CD4-positive, alpha-beta T cell treated with Interleukin-15 for 1 hour (primary cell): Measurements from ENCODE around the gene RXFP1.
A peak's percentile ranks its signal among the peaks of the same experiment; 100 is the strongest.
"Not testable (repeated sequence)": the region's sequence is repeated elsewhere in the genome, so short reads cannot be mapped to it uniquely, and the experiment has no call there.

Experiments
- DNase-seq: peaks from one replicate; pipeline ENCODE4 v3.0.0-alpha.2; 2020

RXFP1 gene

DNA sequence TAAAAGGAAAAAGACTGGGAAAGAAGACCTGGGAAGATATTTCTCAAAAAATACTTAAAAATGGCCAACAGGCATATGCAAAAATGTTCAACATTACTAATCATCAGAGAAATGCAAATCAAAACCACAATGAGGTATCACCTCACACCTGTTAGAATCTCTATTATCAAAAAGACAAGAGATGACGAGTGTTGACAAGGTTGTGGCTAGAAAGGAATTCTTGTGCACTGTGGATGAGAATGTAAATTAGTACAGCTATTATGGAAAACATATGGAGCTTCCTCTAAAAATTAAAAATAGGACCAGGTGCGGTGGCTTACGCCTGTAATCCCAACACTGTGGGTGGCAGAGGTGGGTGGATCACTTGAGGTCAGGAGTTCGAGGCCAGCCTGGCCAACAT, 100.0 kb downstream of the RXFP1 start:
- DNase-seq: no peak

DNA sequence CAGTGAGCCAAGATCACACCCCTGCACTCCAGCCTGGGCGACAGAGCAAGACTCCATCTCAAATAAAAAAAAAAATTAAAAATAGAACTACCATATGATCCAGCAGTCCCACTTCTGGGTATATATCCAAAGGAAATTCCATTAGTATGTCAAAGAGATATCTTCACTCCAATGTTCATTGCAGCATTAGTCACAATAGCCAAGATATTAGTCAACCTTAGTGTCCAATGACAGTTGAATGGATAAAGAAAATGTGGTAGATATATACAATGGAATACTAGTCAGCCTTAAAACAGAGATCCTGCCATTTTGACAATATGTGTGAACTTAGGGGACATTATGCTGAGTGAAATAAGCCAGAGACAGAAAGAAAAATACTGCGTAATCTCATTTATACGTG, 100.6 kb downstream of the RXFP1 start:
- no peak for DNase-seq

DNA sequence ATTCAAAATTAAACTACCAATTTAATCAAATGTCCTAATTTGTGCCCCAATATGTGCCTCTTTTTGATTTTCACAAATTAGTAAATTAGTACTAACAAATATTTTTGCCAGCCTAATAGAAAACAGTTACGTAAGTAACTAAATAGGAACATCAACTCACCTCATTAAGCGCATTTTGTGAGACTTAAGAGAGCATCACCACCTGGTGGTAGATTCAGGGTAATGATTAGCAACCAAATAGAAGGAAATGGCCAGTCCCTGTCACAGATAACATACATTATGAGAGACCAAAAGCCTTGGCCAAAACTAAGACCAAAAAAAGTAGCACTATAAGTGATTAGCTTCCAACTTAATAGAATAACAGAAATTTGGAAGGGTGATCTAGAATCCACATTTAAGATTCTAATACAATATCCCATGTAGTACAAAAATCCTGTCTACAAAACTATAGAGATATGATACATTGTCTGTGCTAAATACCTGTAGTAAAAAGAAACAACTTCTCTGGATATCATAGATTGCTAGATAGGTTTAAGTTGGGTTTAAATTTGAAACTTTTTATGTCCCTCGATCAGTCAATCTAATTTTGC, 103.3 kb downstream of the RXFP1 start:
- no peak for DNase-seq

DNA sequence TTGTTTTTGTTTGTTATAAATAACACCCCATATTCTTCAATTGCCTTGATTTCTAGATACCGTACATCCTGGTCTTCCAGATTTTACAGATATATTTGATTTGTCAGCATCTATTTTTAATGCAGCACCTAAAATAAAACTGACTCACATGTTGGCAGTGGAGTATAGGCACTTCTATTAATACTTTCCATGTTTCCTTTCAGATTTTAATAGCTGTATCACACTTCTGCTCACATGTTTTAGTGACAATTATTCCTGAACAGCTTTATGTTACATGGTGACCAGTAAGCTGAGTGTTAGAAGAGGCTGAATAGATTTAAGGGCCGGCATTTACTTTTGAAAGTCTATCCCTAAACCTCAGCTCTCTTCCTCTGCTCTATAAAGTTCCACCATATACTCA, 103.9 kb downstream of the RXFP1 start:
- no peak for DNase-seq

DNA sequence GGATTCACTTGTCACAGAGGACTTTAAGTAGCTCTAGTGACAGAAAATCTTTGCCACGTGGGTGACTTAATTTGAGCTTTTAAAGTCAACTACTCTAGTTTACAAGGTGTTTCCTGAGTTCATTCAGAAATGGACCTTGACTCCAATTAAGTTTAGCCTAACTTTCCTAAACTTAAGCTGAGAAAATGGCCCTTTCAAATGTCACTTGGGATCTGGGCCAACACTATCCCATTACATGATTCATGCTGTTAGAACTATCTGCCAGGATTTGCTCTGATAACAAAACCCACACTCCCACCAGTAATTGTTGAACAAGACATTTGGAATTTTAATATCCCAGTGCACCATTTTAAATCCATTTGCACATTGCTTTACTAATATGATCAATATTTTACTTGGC, 109.2 kb downstream of the RXFP1 start:
- no peak for DNase-seq

DNA sequence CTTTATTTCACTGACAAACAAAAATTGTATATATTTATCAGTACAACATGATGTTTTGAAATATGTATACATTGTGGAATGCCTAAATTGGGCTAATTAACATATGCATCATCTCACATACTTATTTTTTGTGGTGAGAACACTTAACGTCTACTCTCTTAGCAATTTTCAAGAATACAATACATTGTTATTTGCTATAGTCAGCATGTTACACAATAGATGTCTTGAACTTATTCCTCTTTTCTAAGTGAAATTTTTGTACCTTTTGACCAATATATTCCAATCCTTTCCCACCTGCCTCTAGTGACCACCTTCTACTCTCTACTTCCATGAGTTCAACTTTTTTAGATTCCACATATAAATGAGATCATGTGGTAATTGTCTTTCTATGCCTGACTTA, 114.9 kb downstream of the RXFP1 start:
- DNase-seq: no peak

DNA sequence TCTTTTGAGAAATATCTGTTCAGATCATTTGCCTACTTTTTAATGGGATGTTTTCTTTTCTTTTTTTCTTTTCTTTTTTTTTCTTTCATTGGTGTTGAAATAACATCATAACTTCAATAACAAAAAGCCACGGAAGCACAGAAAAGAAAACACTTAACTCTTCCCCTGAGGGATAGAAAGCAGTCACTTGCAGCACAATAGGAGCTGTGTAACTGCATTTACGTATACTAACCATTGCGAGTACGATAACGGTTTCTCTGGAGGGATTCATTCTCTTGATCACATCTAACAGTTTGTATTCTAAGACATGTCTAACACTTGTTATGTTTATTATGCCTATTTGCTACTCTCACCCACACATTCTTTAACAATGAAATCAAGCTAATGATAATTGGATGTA, 122.7 kb downstream of the RXFP1 start:
- DNase-seq: no peak

DNA sequence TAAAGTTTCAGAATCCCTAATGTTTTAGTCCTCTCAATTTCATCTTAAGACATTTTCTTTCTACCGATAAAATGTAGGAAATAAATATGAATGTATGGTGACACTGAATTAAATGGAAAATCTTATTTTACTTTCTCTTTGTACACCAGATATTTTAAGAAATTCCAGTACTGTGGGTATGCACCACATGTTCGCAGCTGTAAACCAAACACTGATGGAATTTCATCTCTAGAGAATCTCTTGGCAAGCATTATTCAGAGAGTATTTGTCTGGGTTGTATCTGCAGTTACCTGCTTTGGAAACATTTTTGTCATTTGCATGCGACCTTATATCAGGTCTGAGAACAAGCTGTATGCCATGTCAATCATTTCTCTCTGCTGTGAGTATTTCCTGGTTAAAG, 123.1 kb downstream of the RXFP1 start:
- DNase-seq: no peak

DNA sequence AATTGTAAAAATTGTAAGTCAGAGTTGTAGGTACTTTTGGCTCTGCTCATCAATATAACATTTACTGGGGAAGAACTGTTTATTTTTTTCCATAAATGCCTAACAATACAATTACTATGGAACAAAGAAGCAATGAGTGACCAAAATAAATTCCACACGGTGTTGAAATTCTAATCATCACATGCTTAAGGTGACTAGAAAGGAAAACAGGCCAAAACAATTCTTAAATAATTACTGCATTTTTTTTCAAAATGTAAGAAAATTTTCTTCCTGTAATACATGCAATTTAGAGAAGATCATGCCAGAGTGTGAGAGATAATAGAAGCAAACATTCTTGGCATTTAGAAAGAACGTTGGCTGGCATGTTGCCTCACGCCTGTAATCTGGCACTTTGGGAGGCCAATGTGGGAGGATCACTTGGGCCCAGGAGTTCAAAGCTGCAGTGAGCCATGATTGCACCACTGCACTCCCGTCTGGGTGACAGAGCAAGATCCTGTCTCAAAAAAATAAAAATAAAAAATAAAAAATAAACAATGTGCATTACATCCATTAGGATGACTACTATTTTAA, 127.5 kb downstream of the RXFP1 start:
- DNase-seq: no peak

DNA sequence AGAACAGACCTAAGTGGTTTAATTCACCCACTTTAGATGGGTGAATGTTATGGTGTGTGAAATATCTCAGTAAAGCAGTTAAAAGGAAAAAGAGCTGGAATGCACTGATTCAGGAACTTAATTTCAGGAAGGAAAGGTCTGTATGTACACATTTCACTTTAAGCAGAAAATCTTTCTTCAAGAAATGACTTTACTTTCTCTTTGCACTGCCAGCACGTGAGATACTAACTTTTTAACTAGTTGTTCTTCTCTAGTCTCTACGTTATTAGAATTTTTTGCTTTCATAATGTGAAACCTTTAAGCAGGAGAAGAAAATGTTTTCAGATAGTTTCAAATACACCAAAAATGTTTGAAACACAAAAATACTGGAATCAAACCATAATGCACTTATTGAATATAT, 131.2 kb downstream of the RXFP1 start:
- no peak for DNase-seq

DNA sequence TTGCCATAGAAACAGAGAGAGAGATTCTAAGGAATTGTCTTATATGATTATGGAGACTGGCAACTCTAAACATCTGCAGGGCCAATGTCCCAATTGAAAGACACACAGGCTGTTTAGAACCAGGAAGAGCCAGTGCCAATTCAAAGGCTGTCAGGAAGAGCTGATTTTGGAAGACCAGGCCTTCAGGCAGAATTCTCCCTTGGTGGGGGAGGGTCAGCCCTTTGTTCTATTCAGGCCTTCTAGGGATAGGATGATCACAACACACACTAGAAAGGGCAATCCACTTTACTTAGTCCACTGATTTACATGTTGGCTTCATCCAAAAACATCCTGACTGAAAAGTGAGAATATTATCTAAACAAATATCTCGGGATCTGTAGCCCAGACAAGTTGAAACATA, 134.8 kb downstream of the RXFP1 start:
- no peak for DNase-seq

DNA sequence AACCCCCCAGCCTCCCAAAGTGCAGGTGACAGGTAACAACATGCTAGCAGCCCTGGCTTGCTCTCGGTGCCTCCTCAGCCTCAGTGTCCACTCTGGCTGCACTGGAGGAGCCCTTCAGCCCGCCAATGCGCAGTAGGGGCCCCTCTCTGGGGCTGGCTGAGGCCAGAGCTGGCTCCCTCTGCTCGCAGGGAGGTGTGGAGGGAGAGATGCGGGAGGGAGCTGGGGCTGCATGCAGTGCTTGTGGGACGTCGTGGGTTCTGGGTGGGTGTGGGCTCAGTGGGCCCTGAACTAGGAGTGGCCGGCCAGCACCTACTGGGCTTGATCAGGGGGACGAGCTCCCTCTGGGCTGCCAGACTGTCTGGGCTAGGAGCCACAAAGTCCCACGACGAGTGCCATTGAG, 135.6 kb downstream of the RXFP1 start:
- DNase-seq: no peak

DNA sequence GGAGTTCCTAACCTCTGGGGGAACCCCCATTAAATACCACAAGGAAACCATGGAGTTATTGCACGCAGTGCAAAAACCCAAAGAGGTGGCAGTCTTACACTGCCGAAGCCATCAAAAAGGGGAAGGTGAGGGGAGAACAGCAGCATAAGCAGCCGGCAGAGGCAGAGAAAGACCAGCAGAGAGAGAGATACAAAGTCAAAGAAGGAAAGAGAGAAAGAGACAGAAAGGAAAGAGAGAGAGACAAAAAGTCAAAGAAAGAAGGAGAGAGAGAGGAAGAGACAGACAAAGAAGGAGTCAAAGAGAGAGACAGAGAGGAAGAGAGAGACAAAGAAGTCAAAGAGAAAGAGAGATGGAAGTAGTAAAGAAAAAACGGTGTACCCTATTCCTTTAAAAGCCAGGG, 141.6 kb downstream of the RXFP1 start:
- not testable (repeated sequence) for DNase-seq

DNA sequence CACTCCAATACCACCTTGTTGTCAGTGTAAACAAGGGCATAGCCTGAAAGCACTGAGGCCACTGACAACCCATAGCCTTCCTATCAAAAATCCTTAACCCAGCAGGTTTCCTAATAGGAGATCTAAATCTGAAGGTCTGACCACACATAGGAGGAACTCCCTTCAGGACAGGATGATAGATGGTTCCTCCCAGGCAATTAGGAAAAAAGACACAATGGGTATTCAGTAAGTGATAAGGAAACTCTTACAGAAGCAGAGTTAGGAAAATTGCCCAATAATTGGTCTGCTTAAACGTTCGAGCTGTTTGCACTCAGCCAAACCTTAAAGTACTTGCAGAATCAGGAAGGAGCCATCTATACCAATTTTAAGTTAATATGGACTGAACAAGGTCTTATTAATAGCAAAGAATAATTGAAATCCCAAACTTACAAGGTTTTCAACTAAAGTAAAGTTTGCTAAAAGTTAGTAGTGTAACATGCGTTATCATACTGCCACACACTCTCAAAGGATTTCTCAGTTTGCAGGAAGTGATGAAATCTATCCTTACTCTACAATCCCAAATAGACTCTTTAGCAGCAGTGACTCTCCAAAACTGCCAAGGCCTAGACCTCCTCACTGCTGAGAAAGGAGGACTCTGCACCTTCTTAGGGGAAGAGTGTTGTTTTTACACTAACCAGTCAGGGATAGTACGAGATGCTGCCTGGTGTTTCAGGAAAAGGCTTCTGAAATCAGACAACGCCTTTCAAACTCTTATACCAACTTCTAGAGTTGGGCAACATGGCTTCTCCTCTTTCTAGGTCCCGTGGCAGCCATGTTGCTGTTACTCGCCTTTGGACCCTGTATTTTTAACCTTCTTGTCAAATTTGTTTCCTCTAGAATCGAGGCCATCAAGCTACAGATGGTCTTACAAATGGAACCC, 142.3 kb downstream of the RXFP1 start:
- not testable (repeated sequence) for DNase-seq

DNA sequence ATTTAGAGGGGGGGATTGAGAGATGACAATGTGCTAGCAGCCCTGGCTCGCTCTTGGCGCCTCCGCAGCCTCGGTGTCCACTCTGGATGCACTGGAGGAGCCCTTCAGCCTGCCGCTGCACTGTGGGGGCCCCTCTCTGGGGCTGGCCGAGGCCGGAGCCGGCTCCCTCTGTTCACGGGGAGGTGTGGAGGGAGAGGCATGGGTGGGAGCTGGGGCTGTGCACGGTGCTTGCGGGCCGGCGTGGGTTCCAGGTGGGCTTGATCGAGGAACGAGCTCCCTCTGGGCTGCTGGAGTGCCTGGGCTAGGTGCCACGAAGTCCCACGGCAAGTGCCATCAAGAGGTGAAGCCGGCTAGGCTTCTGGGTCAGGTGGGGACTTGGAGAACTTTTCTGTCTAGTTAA, 143.1 kb downstream of the RXFP1 start:
- DNase-seq: no peak

DNA sequence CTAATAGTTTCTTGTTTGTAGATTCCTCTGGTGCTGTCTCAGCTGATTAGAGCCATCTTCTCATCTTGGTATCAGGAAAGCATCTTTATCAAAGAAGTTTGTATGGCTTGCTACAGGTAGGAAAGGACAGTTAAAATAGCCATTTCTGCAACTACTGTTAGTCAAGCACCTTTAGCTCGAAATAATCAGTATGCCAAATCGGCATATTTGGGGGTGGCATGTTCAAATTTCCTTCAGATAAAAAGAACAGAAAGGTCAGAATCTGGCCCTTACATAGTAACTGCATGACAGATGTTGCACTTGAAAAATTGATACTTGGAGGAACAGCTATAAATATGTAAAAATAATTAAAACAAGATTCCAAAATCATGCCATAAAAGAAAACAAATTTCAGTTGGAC, 145.2 kb downstream of the RXFP1 start:
- DNase-seq: no peak

DNA sequence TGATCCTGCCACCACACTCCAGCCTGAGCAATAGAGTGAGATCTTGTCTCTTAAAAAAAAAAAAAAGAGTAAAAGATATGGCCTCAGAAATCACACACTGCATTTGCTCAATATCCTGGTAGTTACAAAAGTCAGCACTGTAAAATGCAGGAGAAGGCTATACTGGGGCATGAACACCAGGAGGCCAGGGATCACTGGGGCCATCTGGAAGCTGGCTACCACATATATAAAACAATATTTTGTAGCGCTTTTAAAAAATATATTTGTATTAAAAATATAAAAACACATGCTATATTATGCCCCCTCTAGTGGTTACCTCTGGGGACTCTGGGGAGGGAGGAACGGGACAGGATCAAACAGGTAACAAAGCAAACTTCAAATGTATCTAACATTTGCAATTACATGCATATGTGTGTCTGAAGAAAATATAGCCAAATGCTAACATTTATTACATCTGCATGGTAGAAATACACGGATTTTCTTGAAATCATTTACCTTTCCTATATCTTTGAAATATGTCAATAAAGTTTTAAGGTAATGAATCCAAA, 146.0 kb downstream of the RXFP1 start:
- no peak for DNase-seq

DNA sequence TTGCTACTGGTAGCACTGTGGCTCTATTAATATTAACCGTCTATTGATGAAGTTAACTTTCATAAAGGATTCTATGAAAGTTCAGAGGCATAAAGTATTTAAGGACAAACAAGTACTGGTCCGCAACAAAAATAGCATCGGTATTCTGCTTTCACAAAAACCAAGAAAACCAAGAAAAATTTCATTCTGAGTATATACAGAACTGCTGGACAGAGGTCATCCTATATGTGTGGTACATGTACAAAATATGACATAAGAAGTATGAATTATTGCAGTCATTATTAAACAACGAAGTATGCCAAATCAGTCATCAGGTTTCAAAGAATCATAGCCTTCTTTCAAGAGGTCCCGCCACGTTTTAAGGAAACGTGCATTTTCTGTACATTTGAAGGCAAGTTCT, 147.6 kb downstream of the RXFP1 start:
- no peak for DNase-seq

DNA sequence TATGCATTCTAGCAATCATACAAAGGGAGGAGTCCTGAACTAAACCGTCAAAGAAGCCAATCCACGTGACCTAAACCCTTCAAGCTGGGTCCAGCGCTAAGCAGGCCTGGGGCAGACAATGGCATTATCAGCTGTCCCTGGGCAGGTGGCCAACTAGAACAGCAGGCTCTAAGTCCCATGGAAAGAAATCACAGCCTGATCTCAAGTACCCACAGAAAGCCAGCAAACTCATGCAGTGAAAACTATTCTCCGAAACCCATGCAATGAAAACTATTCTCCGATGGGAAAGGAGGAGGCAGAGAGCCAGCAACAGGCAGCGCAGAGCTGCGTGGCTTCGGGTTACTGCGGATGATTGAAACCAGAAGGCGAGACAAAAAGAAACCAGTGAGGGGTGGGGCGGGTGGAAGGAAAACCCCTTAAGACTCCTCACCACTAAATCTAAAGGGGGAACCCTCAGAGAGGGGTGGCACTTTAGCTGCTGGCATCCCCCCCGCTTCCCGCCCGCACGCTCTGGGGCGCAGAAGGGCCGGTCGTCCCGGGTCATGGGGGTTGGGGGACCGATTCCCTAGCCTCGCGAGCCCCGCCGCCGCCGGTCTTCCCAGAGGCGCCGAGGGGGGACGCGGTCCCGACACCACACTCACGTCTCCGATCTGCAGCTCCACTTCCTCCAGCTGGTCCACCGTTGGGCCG, 149.4 kb downstream of the RXFP1 start:
- DNase-seq: peak; percentile 46

DNA sequence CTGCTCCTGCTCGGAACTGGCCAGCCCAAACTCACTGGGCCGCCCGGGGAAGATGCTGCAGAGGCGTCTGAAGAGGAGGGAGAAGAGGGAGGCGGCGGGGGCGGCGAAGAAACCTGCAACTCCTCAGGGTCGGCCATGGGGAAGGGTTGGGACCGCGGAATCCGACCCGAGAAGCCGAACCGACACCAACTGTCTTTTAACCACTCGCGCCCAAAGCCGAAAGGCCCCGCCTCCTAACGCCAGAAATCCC, 149.9 kb downstream of the RXFP1 start, which contains the start of gene C4orf46:
Gene C4orf46, minus strand, starts transcription at position 223 of the 250 bp plus-strand sequence. Its CDS starts 86 bp downstream, at position 137.
- DNase-seq: no peak

DNA sequence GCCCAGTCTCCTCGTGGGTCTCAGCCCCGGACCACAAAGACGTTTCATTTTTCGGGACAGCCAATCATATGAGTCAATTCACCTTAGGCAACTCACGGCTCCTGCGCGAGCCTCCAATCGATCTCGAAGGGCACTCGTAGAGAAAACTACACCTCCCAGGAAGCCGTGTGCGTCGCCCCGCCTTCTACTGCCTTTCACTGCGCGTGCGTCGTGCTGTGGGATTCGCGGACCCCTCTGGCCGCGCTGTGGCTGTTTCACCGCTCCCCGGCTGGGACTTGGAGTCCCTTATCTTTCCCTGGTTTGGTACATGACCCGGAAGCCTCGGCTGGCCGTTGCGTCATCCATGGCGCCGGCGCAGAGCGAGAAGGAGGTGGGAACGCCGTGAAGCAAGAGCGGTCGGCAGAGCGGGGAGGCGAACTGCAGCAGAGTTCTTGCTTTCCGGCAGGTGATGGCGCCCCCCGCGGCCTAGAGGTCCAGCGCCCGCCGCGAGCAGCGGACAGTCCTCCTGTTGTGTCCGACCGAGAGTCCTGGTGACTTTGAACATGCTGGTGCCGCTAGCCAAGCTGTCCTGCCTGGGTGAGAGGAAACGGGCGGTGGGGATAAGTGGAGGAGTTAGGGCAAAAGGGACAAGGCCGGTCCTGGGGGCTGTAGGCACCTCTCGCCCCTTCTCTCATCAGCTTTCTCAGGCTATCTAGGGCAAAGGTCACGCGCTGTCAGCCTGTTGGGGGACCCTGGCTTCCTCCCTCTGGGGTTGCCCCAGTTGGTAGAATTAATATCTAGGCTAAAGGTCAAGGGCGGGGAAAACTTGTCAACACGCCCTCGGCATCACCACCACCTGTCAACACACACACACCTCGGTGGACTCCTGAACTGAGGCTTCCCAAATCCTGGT, 150.5 kb downstream of the RXFP1 start, which contains the start of gene ETFDH:
Gene ETFDH, plus strand, starts transcription at position 382 of the 892 bp plus-strand sequence. Its CDS starts 161 bp downstream, at position 543.
- peak; percentile 99 for DNase-seq

DNA sequence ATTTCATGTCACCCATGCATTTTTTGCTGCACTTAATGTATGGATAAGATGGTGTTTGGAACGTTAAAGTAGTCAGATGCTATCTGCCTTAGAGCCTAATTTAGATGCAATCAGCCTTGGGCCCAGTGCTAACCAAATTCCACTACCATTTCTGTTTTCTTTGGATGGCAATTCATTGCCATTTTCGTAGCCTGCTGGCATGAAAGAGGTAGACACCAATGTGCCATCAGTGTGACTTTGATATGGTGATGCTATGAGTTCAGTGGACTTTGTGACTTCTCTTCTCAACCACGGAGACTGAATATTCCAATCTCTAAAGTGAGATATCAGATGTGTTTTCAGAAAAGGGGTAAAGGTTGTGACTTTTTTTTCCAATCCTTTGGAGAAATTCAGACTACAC, 152.0 kb downstream of the RXFP1 start:
- no peak for DNase-seq
